HL-60 (cell line): ENCODE measurements around the gene ANKRD63.

Experiments used
- DNase-seq, 2 experiments: peaks; one replicate each; pipeline ENCODE4 v3.0.0-alpha.2; 2010 to 2020; ENCODE audit warnings: low read depth in 1 of 2, low spot score in 1 of 2
- H3K27ac ChIP-seq: fragments of 250-450 bp; sonication (Bioruptor Pico); replicated peaks from 2 replicates; pipeline ENCODE4 v1.5.1; 2020; ENCODE audit warnings: mild to moderate bottlenecking, moderate library complexity
- H3K27me3 ChIP-seq: fragments of 250-450 bp; sonication (Bioruptor Pico); 2 replicates; pipeline ENCODE4 v1.5.1; 2021; ENCODE audit warnings: mild to moderate bottlenecking, moderate library complexity; ENCODE audit not compliant: insufficient read depth, poor library complexity, severe bottlenecking
- H3K4me3 ChIP-seq: replicated peaks from 2 replicates; pipeline ENCODE4 v1.5.1; 2011; ENCODE audit warnings: mild to moderate bottlenecking, control low read depth, low read length; ENCODE audit not compliant: insufficient read depth
- GABPA ChIP-seq: IDR thresholded peaks from 2 replicates; pipeline ENCODE4 v1.6.1; 2012; ENCODE audit warnings: low read depth
- POLR2AphosphoS5 ChIP-seq: IDR thresholded peaks from 2 replicates; pipeline ENCODE4 v1.6.1; 2012; ENCODE audit warnings: low read depth
- SPI1 ChIP-seq: IDR thresholded peaks from 2 replicates; pipeline ENCODE4 v1.6.1; 2012; ENCODE audit warnings: low read depth, mild to moderate bottlenecking, borderline replicate concordance
- TF ChIP-seq, protein P1 (sequence below): IDR thresholded peaks from one replicate; pipeline ENCODE4 v1.5.1; 2011; ENCODE audit warnings: low read length, control low read depth, inconsistent platforms; ENCODE audit not compliant: insufficient read depth
- TF ChIP-seq, protein P2 (sequence below): IDR thresholded peaks from 2 replicates; pipeline ENCODE4 v1.6.1; 2012; ENCODE audit warnings: low read depth; ENCODE audit not compliant: insufficient replicate concordance

ANKRD63 gene

DNA sequence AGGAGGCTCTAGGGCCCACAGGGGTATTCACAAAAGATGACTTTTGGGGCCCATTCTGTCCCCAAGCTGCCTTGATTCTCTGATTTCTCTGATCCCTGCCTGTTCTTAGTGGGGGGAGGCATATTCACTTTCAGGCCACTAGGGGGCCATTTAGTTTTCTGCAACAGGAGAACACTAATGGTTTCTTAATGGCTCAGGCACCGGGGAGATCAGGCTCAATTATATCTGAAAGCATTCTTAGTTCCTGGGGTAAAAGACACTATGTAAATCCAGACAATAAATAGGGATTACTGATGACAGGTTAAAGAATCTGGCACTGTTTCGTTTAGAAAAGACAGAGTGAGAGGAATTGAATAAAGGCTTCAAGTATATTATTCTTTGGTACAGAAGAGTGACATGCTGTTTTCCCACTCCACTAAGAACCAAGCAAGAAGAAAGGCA is 38.1 kb upstream of the ANKRD63 start:
- TF ChIP-seq SPI1: no peak
- TF ChIP-seq, protein P1, sequence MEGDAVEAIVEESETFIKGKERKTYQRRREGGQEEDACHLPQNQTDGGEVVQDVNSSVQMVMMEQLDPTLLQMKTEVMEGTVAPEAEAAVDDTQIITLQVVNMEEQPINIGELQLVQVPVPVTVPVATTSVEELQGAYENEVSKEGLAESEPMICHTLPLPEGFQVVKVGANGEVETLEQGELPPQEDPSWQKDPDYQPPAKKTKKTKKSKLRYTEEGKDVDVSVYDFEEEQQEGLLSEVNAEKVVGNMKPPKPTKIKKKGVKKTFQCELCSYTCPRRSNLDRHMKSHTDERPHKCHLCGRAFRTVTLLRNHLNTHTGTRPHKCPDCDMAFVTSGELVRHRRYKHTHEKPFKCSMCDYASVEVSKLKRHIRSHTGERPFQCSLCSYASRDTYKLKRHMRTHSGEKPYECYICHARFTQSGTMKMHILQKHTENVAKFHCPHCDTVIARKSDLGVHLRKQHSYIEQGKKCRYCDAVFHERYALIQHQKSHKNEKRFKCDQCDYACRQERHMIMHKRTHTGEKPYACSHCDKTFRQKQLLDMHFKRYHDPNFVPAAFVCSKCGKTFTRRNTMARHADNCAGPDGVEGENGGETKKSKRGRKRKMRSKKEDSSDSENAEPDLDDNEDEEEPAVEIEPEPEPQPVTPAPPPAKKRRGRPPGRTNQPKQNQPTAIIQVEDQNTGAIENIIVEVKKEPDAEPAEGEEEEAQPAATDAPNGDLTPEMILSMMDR: peak; percentile 90
- H3K4me3 ChIP-seq: no peak overlapping the region
- H3K27me3 ChIP-seq: no peaks in the 10 kb centered on the region
- DNase-seq: peak in 1 of 2 experiments; percentile 70
- H3K27ac ChIP-seq: no peak overlapping the region

DNA sequence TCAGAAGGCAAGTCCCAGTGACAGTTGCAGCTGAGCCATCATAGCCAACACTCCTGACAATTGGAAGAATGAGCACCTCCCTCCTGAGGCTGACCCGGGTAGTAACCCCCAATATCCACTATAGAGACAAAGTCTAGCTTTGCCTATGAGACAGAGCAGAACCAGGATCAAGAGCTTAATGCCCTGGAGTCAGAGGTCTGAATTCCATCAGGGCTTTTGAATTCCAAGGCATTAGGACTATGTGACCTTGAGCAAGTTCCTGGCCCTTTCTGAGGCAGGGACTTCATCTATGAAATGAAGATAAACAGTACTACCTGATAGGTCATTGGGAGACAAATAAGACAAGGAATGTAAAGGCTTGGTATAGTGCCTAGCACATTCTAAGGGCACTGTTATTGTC is 37.5 kb upstream of the ANKRD63 start:
- DNase-seq: no peak
- TF ChIP-seq GABPA: no peak
- no peak for TF ChIP-seq SPI1
- TF ChIP-seq, protein P2, sequence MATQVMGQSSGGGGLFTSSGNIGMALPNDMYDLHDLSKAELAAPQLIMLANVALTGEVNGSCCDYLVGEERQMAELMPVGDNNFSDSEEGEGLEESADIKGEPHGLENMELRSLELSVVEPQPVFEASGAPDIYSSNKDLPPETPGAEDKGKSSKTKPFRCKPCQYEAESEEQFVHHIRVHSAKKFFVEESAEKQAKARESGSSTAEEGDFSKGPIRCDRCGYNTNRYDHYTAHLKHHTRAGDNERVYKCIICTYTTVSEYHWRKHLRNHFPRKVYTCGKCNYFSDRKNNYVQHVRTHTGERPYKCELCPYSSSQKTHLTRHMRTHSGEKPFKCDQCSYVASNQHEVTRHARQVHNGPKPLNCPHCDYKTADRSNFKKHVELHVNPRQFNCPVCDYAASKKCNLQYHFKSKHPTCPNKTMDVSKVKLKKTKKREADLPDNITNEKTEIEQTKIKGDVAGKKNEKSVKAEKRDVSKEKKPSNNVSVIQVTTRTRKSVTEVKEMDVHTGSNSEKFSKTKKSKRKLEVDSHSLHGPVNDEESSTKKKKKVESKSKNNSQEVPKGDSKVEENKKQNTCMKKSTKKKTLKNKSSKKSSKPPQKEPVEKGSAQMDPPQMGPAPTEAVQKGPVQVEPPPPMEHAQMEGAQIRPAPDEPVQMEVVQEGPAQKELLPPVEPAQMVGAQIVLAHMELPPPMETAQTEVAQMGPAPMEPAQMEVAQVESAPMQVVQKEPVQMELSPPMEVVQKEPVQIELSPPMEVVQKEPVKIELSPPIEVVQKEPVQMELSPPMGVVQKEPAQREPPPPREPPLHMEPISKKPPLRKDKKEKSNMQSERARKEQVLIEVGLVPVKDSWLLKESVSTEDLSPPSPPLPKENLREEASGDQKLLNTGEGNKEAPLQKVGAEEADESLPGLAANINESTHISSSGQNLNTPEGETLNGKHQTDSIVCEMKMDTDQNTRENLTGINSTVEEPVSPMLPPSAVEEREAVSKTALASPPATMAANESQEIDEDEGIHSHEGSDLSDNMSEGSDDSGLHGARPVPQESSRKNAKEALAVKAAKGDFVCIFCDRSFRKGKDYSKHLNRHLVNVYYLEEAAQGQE: no peak
- TF ChIP-seq POLR2AphosphoS5: no peak
- TF ChIP-seq, protein P1: no peak
- Histone ChIP-seq H3K27me3 (no peaks in the 10 kb centered on the region), H3K4me3 (no peak overlapping the region), H3K27ac (no peak overlapping the region)

DNA sequence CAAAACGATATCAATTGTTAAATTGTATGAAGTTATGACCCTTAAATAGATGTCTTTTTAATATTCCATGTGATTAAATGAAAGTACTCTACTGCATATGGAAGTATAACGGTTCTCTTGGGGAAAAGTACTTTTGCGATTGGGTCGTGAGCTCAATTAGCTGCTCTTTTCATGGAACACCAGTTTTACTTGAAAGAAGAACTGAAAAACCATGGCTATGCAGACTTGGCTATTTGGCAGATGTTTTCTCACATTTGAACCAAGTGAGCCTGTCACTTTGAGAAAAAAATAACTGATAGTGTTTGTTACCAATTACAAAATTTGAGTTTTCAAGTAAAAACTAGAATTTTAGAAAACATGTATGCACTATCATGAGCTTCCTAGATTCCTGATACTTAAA is 34.7 kb upstream of the ANKRD63 start:
- no peak for DNase-seq
- no peak overlapping the region for H3K27ac ChIP-seq
- H3K27me3 ChIP-seq: no peaks in the 10 kb centered on the region
- H3K4me3 ChIP-seq: no peak overlapping the region
- TF ChIP-seq, protein P2: no peak
- no peak for TF ChIP-seq GABPA
- TF ChIP-seq POLR2AphosphoS5: no peak
- no peak for TF ChIP-seq SPI1

DNA sequence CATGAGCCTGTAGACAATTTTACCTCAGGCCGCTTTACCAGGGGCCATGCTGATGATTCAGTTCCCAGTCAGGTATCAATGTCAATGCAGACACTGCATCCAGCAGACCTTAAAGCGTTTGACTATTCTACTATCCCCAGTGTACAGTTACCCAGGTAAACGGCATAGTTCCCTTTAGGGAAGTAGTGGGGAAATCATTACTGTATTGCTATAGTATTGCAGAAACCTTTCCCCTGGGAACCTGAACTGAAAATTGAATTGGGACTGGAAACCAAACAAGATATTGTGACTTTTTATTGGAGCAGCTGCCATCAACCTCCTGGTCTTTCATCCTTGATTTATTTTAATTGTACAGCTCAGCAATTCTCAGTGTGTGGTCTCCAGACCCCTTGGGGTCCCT is 34.1 kb upstream of the ANKRD63 start:
- TF ChIP-seq SPI1 (no peak), POLR2AphosphoS5 (no peak), GABPA (no peak)
- TF ChIP-seq, protein P1: no peak
- TF ChIP-seq, protein P2: no peak
- no peak overlapping the region for H3K4me3 ChIP-seq

More for the DNA sequence above, 34.1 kb upstream of the ANKRD63 start:
- Histone ChIP-seq H3K27me3 (no peaks in the 10 kb centered on the region), H3K27ac (no peak overlapping the region)
- DNase-seq: no peak
